ENCODE results near the gene HEMGN.

HEMGN gene

DNA sequence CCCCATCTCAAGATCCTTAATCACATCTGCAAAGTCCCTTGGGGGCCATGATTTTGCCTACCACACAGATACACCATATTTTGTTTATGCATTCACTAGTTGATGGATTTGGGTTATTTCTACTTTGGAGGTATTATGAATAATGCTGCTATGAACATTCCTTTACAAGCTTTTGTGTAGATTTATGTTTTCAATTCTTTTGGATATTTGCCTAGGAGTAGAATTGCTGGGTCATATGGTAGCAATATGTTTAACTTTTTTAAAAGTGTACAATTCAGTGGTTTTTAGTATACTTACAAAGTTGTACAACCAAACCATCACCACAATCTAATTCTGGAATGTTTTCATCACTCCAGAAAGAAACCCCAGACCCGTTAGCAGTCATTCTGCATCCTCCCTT is 37.4 kb upstream of the HEMGN start:
- DNase-seq (ENCODE audit: low spot score): no peak
- no peak overlapping the region for H3K27ac ChIP-seq

GRCh38 chr9:97972753-97973152 is 34.8 kb upstream of the HEMGN start:
- no peak overlapping the region for H3K27ac ChIP-seq
- no peak for TF ChIP-seq CTCF (IDR thresholded peaks at IDR 0.05)
- no peak for DNase-seq (ENCODE audit: low spot score)
- no peak overlapping the region for H3K4me3 ChIP-seq

More for the DNA sequence above, 37.4 kb upstream of the HEMGN start:
- no peak overlapping the region for H3K4me3 ChIP-seq
- no peak for TF ChIP-seq CTCF (IDR thresholded peaks at IDR 0.05)

DNA sequence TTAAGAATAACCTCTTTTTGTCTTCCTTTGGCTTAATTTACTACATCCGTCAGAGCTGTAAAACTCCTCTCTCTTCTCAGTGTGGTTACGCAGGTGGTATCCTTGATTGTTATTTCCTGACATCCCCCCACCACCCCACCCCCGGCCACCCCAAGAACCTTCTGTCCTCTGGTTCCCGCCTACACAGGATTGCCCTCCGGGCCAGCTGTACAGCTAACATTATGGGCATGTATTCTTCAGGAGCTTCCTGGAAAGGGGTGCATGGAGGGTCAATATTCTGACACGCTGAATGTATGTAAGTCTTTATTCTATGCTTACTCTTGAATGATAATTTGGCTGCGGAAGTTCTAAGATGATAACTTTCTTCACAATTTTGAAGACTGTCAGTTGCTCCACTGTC is 32.2 kb upstream of the HEMGN start:
- no peak for DNase-seq (ENCODE audit: low spot score)
- TF ChIP-seq CTCF (IDR thresholded peaks at IDR 0.05): no peak
- no peak overlapping the region for H3K4me3 ChIP-seq
- no peak overlapping the region for H3K27ac ChIP-seq

DNA sequence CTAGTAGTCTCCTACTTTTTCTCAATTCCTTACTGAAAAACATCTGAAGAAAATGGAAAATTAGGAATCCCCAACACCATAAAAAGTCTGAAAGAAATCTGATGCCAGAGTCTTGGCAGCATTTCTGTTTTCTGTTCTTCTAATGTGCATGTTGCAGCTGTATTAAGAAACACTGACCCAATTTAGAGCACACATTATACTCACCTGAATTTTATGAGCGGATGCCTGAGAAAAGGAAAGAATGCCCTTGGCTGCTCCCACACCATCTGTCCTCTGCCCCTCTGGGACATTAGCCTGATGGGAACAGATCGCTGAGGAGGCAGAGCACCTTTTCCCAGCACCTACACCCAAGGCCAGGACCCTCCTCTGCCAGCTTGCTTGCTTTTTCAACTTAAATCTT is 31.0 kb upstream of the HEMGN start:
- no peak for DNase-seq (ENCODE audit: low spot score)
- no peak overlapping the region for H3K4me3 ChIP-seq
- no peak overlapping the region for H3K27ac ChIP-seq
- TF ChIP-seq CTCF (IDR thresholded peaks at IDR 0.05): no peak

GRCh38 chr9:97966493-97966892 is 28.5 kb upstream of the HEMGN start:
- TF ChIP-seq CTCF (IDR thresholded peaks at IDR 0.05): no peak
- Histone ChIP-seq H3K27ac (no peak overlapping the region), H3K4me3 (no peak overlapping the region)
- no peak for DNase-seq (ENCODE audit: low spot score)

DNA sequence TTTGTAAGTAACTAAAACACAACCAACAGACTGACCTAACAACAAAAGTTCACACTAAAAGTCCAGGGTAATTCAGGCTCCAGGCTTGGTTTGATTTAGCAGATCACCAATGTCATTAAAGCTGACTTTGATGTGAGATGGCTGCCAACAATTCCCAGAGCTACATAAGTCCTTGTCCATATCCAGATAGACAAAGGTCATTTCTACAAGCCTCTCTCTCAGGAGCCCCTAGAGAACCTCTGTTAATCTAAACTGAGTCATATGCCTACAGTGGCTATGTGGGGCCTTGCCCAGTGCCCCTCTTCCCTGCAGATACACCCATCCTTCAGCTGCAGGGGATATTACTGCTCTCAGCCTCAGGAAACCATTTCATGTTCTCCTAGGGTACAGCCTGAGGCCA is 26.9 kb upstream of the HEMGN start:
- DNase-seq (ENCODE audit: low spot score): no peak
- no peak overlapping the region for H3K27ac ChIP-seq
- H3K4me3 ChIP-seq: no peak overlapping the region
- no peak for TF ChIP-seq CTCF (IDR thresholded peaks at IDR 0.05)

DNA sequence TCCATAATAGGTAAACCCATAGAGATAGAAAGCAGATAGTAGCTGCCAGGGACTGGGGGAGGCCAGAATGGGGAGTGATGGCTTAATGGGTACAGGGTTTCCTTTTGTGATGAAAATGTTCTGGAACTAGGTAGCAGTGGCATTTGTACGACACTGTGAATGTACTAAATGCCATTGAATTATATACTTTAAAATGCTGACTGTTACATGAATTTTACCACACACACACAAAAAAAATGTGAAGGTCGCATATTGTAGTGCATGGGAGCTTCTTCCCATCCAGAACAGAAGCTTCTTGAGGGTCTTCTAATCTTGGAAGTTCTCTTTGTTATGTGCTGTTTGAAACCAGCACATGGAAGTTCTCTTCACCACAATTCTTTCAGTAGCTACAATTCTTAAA is 25.3 kb upstream of the HEMGN start:
- H3K4me3 ChIP-seq: no peak overlapping the region
- no peak overlapping the region for H3K27ac ChIP-seq
- TF ChIP-seq CTCF (IDR thresholded peaks at IDR 0.05): no peak
- DNase-seq (ENCODE audit: low spot score): no peak

Measured in coronary artery (tissue), 2 donors.